Keratinocyte (primary cell): ENCODE data around the gene SLC2A11. TPM values are rescaled to one million over a fixed set of nuclear protein-coding genes. Genes with fewer than 3 reads are reported as not detected.
A peak's percentile ranks its signal among the peaks of the same experiment; 100 is the strongest.

Experiments
- DNase-seq: peaks from one replicate; pipeline ENCODE4 v3.0.0-alpha.2; 2011; ENCODE audit warnings: low read depth, missing footprints, low spot score
- FAIRE-seq: peaks from 2 replicates; lab custom pipeline; 2011; peaks lifted over from hg19 to GRCh38; lab: Jason Lieb, UNC
- H2AFZ ChIP-seq: 2 replicates; pipeline ENCODE4 v1.6.0; 2012; ENCODE audit warnings: low read length, control low read depth, inconsistent platforms; ENCODE audit not compliant: control insufficient read depth
- H3K27ac ChIP-seq: 2 replicates; pipeline ENCODE4 v1.5.1; 2011; ENCODE audit warnings: low read length; ENCODE audit not compliant: control insufficient read depth, insufficient read depth
- H3K27me3 ChIP-seq: 3 replicates; pipeline ENCODE4 v1.6.0; 2011; ENCODE audit warnings: low read length; ENCODE audit not compliant: control insufficient read depth, insufficient read depth; ENCODE audit errors: extremely low read depth
- H3K36me3 ChIP-seq, 2 experiments: 2 replicates in 1 of 2; 3 replicates in 1 of 2; pipeline ENCODE4 v1.5.1; 2011; ENCODE audit warnings: low read length in 2 of 2, mild to moderate bottlenecking in 1 of 2; ENCODE audit not compliant: control insufficient read depth in 2 of 2, insufficient read depth in 2 of 2; ENCODE audit errors: extremely low read depth in 1 of 2
- H3K4me1 ChIP-seq: 3 replicates; pipeline ENCODE4 v1.5.1; 2011; ENCODE audit warnings: low read length; ENCODE audit not compliant: control insufficient read depth, insufficient read depth; ENCODE audit errors: extremely low read depth
- H3K4me2 ChIP-seq: 3 replicates; pipeline ENCODE4 v1.6.0; 2011; ENCODE audit warnings: low read depth, low read length; ENCODE audit not compliant: control insufficient read depth, insufficient read depth; ENCODE audit errors: extremely low read depth
- H3K4me3 ChIP-seq, 3 experiments: fragments of 200-600 bp in 1 of 3; sonication (generic) in 1 of 3; 2 replicates in 2 of 3; 3 replicates in 1 of 3; pipeline ENCODE4 v1.5.1; 2011 to 2016; ENCODE audit warnings: low read length in 3 of 3, mild to moderate bottlenecking in 3 of 3, control low read depth in 2 of 3, inconsistent platforms in 1 of 3, low read depth in 1 of 3, mixed read lengths in 1 of 3, mixed run types in 1 of 3, moderate library complexity in 1 of 3; ENCODE audit not compliant: control insufficient read depth in 2 of 3, insufficient read depth in 2 of 3; ENCODE audit errors: extremely low read depth in 1 of 3
- H3K79me2 ChIP-seq: 2 replicates; pipeline ENCODE4 v1.6.0; 2012; ENCODE audit warnings: low read length; ENCODE audit not compliant: control insufficient read depth, insufficient read depth
- H3K9ac ChIP-seq: 3 replicates; pipeline ENCODE4 v1.6.0; 2011; ENCODE audit warnings: low read length; ENCODE audit not compliant: control insufficient read depth, insufficient read depth; ENCODE audit errors: extremely low read depth
- H3K9me1 ChIP-seq: 3 replicates; pipeline ENCODE4 v1.6.0; 2011; ENCODE audit warnings: low read length; ENCODE audit not compliant: control insufficient read depth, insufficient read depth; ENCODE audit errors: extremely low read depth
- H3K9me3 ChIP-seq: 2 replicates; pipeline ENCODE4 v1.5.1; 2012; ENCODE audit warnings: low read depth, low read length; ENCODE audit not compliant: control insufficient read depth
- H4K20me1 ChIP-seq: 3 replicates; pipeline ENCODE4 v1.6.0; 2011; ENCODE audit warnings: low read length; ENCODE audit not compliant: control insufficient read depth, insufficient read depth; ENCODE audit errors: extremely low read depth
- CTCF ChIP-seq, 3 experiments: IDR thresholded peaks in 1 of 3; conservative IDR thresholded peaks in 1 of 3; optimal IDR thresholded peaks in 1 of 3; 2 replicates in 2 of 3; 3 replicates in 1 of 3; pipeline versions ENCODE3 to v1.5.1; 2011; ENCODE audit warnings: low read length in 3 of 3, mild to moderate bottlenecking in 3 of 3, moderate library complexity in 2 of 3, control low read depth in 1 of 3, inconsistent platforms in 1 of 3; ENCODE audit not compliant: insufficient read depth in 2 of 3; ENCODE audit errors: extremely low read depth in 1 of 3
- EZH2 ChIP-seq: IDR thresholded peaks from one replicate; pipeline ENCODE4 v1.6.1; 2012; ENCODE audit warnings: inconsistent platforms, mild to moderate bottlenecking, low read length, moderate library complexity
- dilution Hi-C: fragments of 300-500 bp; cut with MboI; formaldehyde crosslinking; loops from one replicate; pipeline ENCODE4 v1.7.0; 2020; ENCODE audit warnings: low sequenced_read_pairs; ENCODE audit not compliant: extremely low pct_ligation_motif_present
- polyA plus RNA-seq, 5 experiments: library from polyadenylated mRNA; depleted of rRNA in 3 of 5; stranded (reverse) in 3 of 5; stranded (forward) in 1 of 5; unstranded in 1 of 5; fragments of >200 nt; gene quantifications; 1 replicate in 1 of 5; 2 replicates in 3 of 5; 3 replicates in 1 of 5; pipeline versions ENCODE4 v1.2.1 to v1.2.3, GENCODE V29; 2011 to 2012; ENCODE audit warnings: missing spikeins in 2 of 5, low read depth in 1 of 5, low replicate concordance in 1 of 5

SLC2A11 gene
- polyA plus RNA-seq, 1 donor (not counting 4 experiments of a cell fraction or from before 2014, with no cell fraction given): 6.0 TPM

GRCh38 chr22:23901600-23901999 is 43.9 kb downstream of the SLC2A11 start:
- Histone ChIP-seq H3K9ac (no peak overlapping the region), H3K9me1 (no peaks in the 10 kb centered on the region), H2AFZ (no peak overlapping the region), H4K20me1 (no peaks in the 10 kb centered on the region), H3K4me2 (no peak overlapping the region), H3K27me3 (no peaks in the 10 kb centered on the region), H3K79me2 (peaks cover 3% of the 10 kb centered on the region), H3K27ac (no peak overlapping the region), H3K4me1 (peaks cover 12% of the 10 kb centered on the region), H3K36me3 (peaks cover 12 to 15% of the 10 kb centered on the region in 2 experiments), H3K9me3 (no peaks in the 10 kb centered on the region), H3K4me3 (no peak overlapping the region)
- FAIRE-seq (no peak), DNase-seq (no peak)
- TF ChIP-seq EZH2: no peak
- no peak for TF ChIP-seq CTCF (optimal IDR thresholded peaks at IDR 0.05 in 1 of 3, IDR thresholded peaks at IDR 0.05 in 1 of 3, conservative IDR thresholded peaks at IDR 0.05 in 1 of 3; ENCODE audit: extremely low read depth in 1 of 3, insufficient read depth in 2 of 3, low read length in 3 of 3)
- dilution Hi-C loops: no loop called here

- H4K20me1 ChIP-seq: no peaks in the 10 kb centered on the region
- peak overlapping the region; percentile 59 for H3K4me2 ChIP-seq
- no peak for TF ChIP-seq CTCF (optimal IDR thresholded peaks at IDR 0.05 in 1 of 3, IDR thresholded peaks at IDR 0.05 in 1 of 3, conservative IDR thresholded peaks at IDR 0.05 in 1 of 3; ENCODE audit: extremely low read depth in 1 of 3, insufficient read depth in 2 of 3, low read length in 3 of 3)
- TF ChIP-seq EZH2: no peak
- peak overlapping the region in 1 of 3 experiments; percentile 43 for H3K4me3 ChIP-seq
- dilution Hi-C loops: no loop called here
- peak overlapping the region; percentile 26 for H2AFZ ChIP-seq
- DNase-seq: no peak
- H3K9me3 ChIP-seq: no peaks in the 10 kb centered on the region
- peaks cover 12% of the 10 kb centered on the region for H3K4me1 ChIP-seq
- peak overlapping the region; percentile 4 for H3K9ac ChIP-seq
- H3K27ac ChIP-seq: no peak overlapping the region
- no peaks in the 10 kb centered on the region for H3K36me3 ChIP-seq
- H3K79me2 ChIP-seq: no peaks in the 10 kb centered on the region
- no peaks in the 10 kb centered on the region for H3K27me3 ChIP-seq
- no peaks in the 10 kb centered on the region for H3K9me1 ChIP-seq
- peak; percentile 92 for FAIRE-seq
Measured at GRCh38 chr22:23903328-23903971, 45.8 kb downstream of the SLC2A11 start.
